ENCODE data around the gene PHF11. TPM values are rescaled to one million over a fixed set of nuclear protein-coding genes. Genes with fewer than 3 reads are reported as not detected.

Gene PHF11
- polyA plus RNA-seq, 1 donor (not counting 4 experiments of a cell fraction or from before 2014, with no cell fraction given) = 32.9 TPM

GRCh38 chr13:49550942-49551644, 55.3 kb downstream of the PHF11 start:
- no peak for DNase-seq (ENCODE audit: low read depth, low spot score)
- FAIRE-seq = no peak
- H3K4me3 ChIP-seq (ENCODE audit: control insufficient read depth in 2 of 3, extremely low read depth in 1 of 3, insufficient read depth in 2 of 3, low read depth in 1 of 3, low read length in 3 of 3) = no peak overlapping the region
- H3K27me3 ChIP-seq (ENCODE audit: control insufficient read depth, extremely low read depth, insufficient read depth, low read length) = no peaks in the 10 kb centered on the region
- no peak overlapping the region for H3K27ac ChIP-seq (ENCODE audit: control insufficient read depth, insufficient read depth, low read length)
- no peak overlapping the region for H2AFZ ChIP-seq (ENCODE audit: control insufficient read depth, low read length)
- no peak overlapping the region for H3K9ac ChIP-seq (ENCODE audit: control insufficient read depth, extremely low read depth, insufficient read depth, low read length)
- no peaks in the 10 kb centered on the region for H3K4me1 ChIP-seq (ENCODE audit: control insufficient read depth, extremely low read depth, insufficient read depth, low read length)
- peaks cover 10 to 23% of the 10 kb centered on the region in 2 experiments for H3K36me3 ChIP-seq (ENCODE audit: control insufficient read depth in 2 of 2, extremely low read depth in 1 of 2, insufficient read depth in 2 of 2, low read length in 2 of 2)
- dilution Hi-C loops (cut with MboI; ENCODE audit: extremely low pct_ligation_motif_present, low sequenced_read_pairs) = no loop called here
- no peaks in the 10 kb centered on the region for H4K20me1 ChIP-seq (ENCODE audit: control insufficient read depth, extremely low read depth, insufficient read depth, low read length)
- H3K4me2 ChIP-seq (ENCODE audit: control insufficient read depth, extremely low read depth, insufficient read depth, low read depth, low read length) = no peak overlapping the region
- H3K79me2 ChIP-seq (ENCODE audit: control insufficient read depth, insufficient read depth, low read length) = no peaks in the 10 kb centered on the region
- no peaks in the 10 kb centered on the region for H3K9me1 ChIP-seq (ENCODE audit: control insufficient read depth, extremely low read depth, insufficient read depth, low read length)
- no peaks in the 10 kb centered on the region for H3K9me3 ChIP-seq (ENCODE audit: control insufficient read depth, low read depth, low read length)
- TF ChIP-seq CTCF (optimal IDR thresholded peaks at IDR 0.05 in 1 of 3, IDR thresholded peaks at IDR 0.05 in 1 of 3, conservative IDR thresholded peaks at IDR 0.05 in 1 of 3; ENCODE audit: extremely low read depth in 1 of 3, insufficient read depth in 2 of 3, low read length in 3 of 3) (no peak), EZH2 (IDR thresholded peaks at IDR 0.05; ENCODE audit: low read length) (no peak)

GRCh38 chr13:49553888-49554287, 58.1 kb downstream of the PHF11 start:
- dilution Hi-C loops (cut with MboI; ENCODE audit: extremely low pct_ligation_motif_present, low sequenced_read_pairs) = no loop called here
- no peak overlapping the region for H3K4me3 ChIP-seq (ENCODE audit: control insufficient read depth in 2 of 3, extremely low read depth in 1 of 3, insufficient read depth in 2 of 3, low read depth in 1 of 3, low read length in 3 of 3)
- no peaks in the 10 kb centered on the region for H3K4me1 ChIP-seq (ENCODE audit: control insufficient read depth, extremely low read depth, insufficient read depth, low read length)
- no peaks in the 10 kb centered on the region for H3K27me3 ChIP-seq (ENCODE audit: control insufficient read depth, extremely low read depth, insufficient read depth, low read length)
- no peak overlapping the region for H3K9ac ChIP-seq (ENCODE audit: control insufficient read depth, extremely low read depth, insufficient read depth, low read length)
- H3K4me2 ChIP-seq (ENCODE audit: control insufficient read depth, extremely low read depth, insufficient read depth, low read depth, low read length) = no peak overlapping the region
- H3K36me3 ChIP-seq (ENCODE audit: control insufficient read depth in 2 of 2, extremely low read depth in 1 of 2, insufficient read depth in 2 of 2, low read length in 2 of 2) = peaks cover 9 to 24% of the 10 kb centered on the region in 2 experiments
- no peaks in the 10 kb centered on the region for H4K20me1 ChIP-seq (ENCODE audit: control insufficient read depth, extremely low read depth, insufficient read depth, low read length)
- FAIRE-seq = no peak
- H3K79me2 ChIP-seq (ENCODE audit: control insufficient read depth, insufficient read depth, low read length) = no peaks in the 10 kb centered on the region
- H3K27ac ChIP-seq (ENCODE audit: control insufficient read depth, insufficient read depth, low read length) = no peak overlapping the region
- H3K9me1 ChIP-seq (ENCODE audit: control insufficient read depth, extremely low read depth, insufficient read depth, low read length) = no peaks in the 10 kb centered on the region
- DNase-seq (ENCODE audit: low read depth, low spot score) = no peak
- TF ChIP-seq CTCF (optimal IDR thresholded peaks at IDR 0.05 in 1 of 3, IDR thresholded peaks at IDR 0.05 in 1 of 3, conservative IDR thresholded peaks at IDR 0.05 in 1 of 3; ENCODE audit: extremely low read depth in 1 of 3, insufficient read depth in 2 of 3, low read length in 3 of 3) (no peak), EZH2 (IDR thresholded peaks at IDR 0.05; ENCODE audit: low read length) (no peak)
- H2AFZ ChIP-seq (ENCODE audit: control insufficient read depth, low read length) = no peak overlapping the region
- H3K9me3 ChIP-seq (ENCODE audit: control insufficient read depth, low read depth, low read length) = no peaks in the 10 kb centered on the region
